GM12878 (cell line): ENCODE results near the gene SYS1. TPM values are rescaled to one million over a fixed set of nuclear protein-coding genes. Genes with fewer than 3 reads are reported as not detected.

ENCODE experiments used
- ATAC-seq: fragments of 200-7000 bp; cut with Tn5 transposase; 3 replicates; pipeline ENCODE4 v1.9.1; 2020; ENCODE audit warnings: mild to moderate bottlenecking, moderate library complexity
- BruUV-seq: library from RNA; stranded (reverse); fragments of 400-500 nt; replicated peaks from 2 replicates; lab custom pipeline; 2021; lab: Mats Ljungman, UMichigan
- CTCF ChIA-PET: fragments of 300-600 bp; sonication (Branson Sonifier 250); formaldehyde crosslinking; extraction: SDS; loops from one replicate; lab custom pipeline; 2021; ENCODE audit warnings: inconsistent platforms; lab: Yijun Ruan, JAX
- POLR2A ChIA-PET: fragments of 350-600 bp; formaldehyde crosslinking; extraction: SDS; loops from one replicate; lab custom pipeline; 2021; ENCODE audit warnings: inconsistent platforms; lab: Charles Lee
- RAD21 ChIA-PET: fragments of 300-600 bp; sonication (Branson Sonifier 250); formaldehyde crosslinking; loops from one replicate; lab custom pipeline; 2023; ENCODE audit warnings: antibody characterized with exemption; ENCODE audit not compliant: unreplicated experiment; lab: Charles Lee
- SMC1A ChIA-PET: fragments of 300-600 bp; sonication (Branson Sonifier 250); formaldehyde crosslinking; loops from one replicate; lab custom pipeline; 2023; ENCODE audit not compliant: unreplicated experiment, uncharacterized antibody; lab: Charles Lee
- DNase-seq: peaks from one replicate; pipeline ENCODE4 v3.0.0-alpha.2; 2011; ENCODE audit warnings: low read depth, low spot score
- FAIRE-seq: peaks from 3 replicates; lab custom pipeline; 2011; peaks lifted over from hg19 to GRCh38; lab: Jason Lieb, UNC
- H2AFZ ChIP-seq: 2 replicates; pipeline ENCODE4 v1.6.0; 2011; ENCODE audit warnings: low read depth, low read length, control low read depth; ENCODE audit not compliant: control insufficient read depth
- H3K27ac ChIP-seq: 2 replicates; pipeline ENCODE4 v1.5.1; 2011; ENCODE audit warnings: control low read depth; ENCODE audit not compliant: control insufficient read depth, insufficient read depth
- H3K27me3 ChIP-seq, 2 experiments: replicated peaks in 1 of 2; 2 replicates each; pipeline versions ENCODE4 v1.6.0 to v1.6.1; 2011; ENCODE audit warnings: low read length in 1 of 2; ENCODE audit not compliant: control insufficient read depth in 2 of 2, insufficient read depth in 2 of 2
- H3K36me3 ChIP-seq, 2 experiments: 2 replicates each; pipeline ENCODE4 v1.5.1; 2011; ENCODE audit warnings: low read length in 1 of 2; ENCODE audit not compliant: control insufficient read depth in 2 of 2, insufficient read depth in 2 of 2
- H3K4me1 ChIP-seq: 2 replicates; pipeline ENCODE4 v1.6.1; 2011; ENCODE audit warnings: mild to moderate bottlenecking, low read length, moderate library complexity, mixed read lengths; ENCODE audit not compliant: control insufficient read depth, insufficient read depth
- H3K4me2 ChIP-seq: 2 replicates; pipeline ENCODE4 v1.6.0; 2011; ENCODE audit warnings: control low read depth; ENCODE audit not compliant: control insufficient read depth, insufficient read depth
- H3K4me3 ChIP-seq: fragments of 200-600 bp; sonication (generic); 2 replicates; pipeline ENCODE4 v1.5.1; 2016
- H3K79me2 ChIP-seq: 2 replicates; pipeline ENCODE4 v1.6.0; 2011; ENCODE audit warnings: low read length; ENCODE audit not compliant: control insufficient read depth, insufficient read depth
- H3K9ac ChIP-seq: 2 replicates; pipeline ENCODE4 v1.8.0; 2011; ENCODE audit warnings: low read length, control low read depth, mixed read lengths; ENCODE audit not compliant: control insufficient read depth, insufficient read depth
- H3K9me3 ChIP-seq: replicated peaks from 3 replicates; pipeline ENCODE4 v1.5.1; 2011; ENCODE audit warnings: mild to moderate bottlenecking, low read length; ENCODE audit not compliant: control insufficient read depth, insufficient read depth
- H4K20me1 ChIP-seq: 2 replicates; pipeline ENCODE4 v1.6.0; 2011; ENCODE audit not compliant: control insufficient read depth, insufficient read depth
- E4F1 ChIP-seq: fragments of 450-650 bp; IDR thresholded peaks from 2 replicates; pipeline ENCODE4 v1.6.1; 2018; ENCODE audit warnings: borderline replicate concordance, mild to moderate bottlenecking; ENCODE audit not compliant: partially characterized antibody
- EZH2 ChIP-seq: IDR thresholded peaks from 2 replicates; pipeline ENCODE4 v1.6.1; 2012; ENCODE audit warnings: low read depth, mild to moderate bottlenecking, control low read depth, inconsistent platforms, low read length, borderline replicate concordance; ENCODE audit not compliant: control insufficient read depth
- HDAC2 ChIP-seq: fragments of 200-600 bp; sonication (generic); IDR thresholded peaks from 2 replicates; pipeline ENCODE4 v1.6.1; 2017
- NFXL1 ChIP-seq: fragments of 450-650 bp; IDR thresholded peaks from 2 replicates; pipeline ENCODE4 v1.6.1; 2017; ENCODE audit warnings: antibody characterized with exemption, mild to moderate bottlenecking, borderline replicate concordance
- NR2C1 ChIP-seq: fragments of 450-650 bp; IDR thresholded peaks from 2 replicates; pipeline ENCODE4 v1.6.1; 2017; ENCODE audit warnings: antibody characterized with exemption, mild to moderate bottlenecking, moderate library complexity
- NR2F1 ChIP-seq: fragments of 450-650 bp; conservative IDR thresholded peaks from 2 replicates; pipeline ENCODE4 v1.6.1; 2017; ENCODE audit warnings: mild to moderate bottlenecking
- POLR2A ChIP-seq: IDR thresholded peaks from 2 replicates; pipeline ENCODE4 v1.6.1; 2011; ENCODE audit warnings: low read depth, mild to moderate bottlenecking, low read length
- SIN3A ChIP-seq: IDR thresholded peaks from 2 replicates; pipeline ENCODE4 v1.6.1; 2012; ENCODE audit warnings: low read depth, low read length, improper control_type of control experiment
- STAT3 ChIP-seq: IDR thresholded peaks from 2 replicates; pipeline ENCODE4 v1.6.1; 2011; ENCODE audit warnings: low read depth, low read length, improper control_type of control experiment
- TBL1XR1 ChIP-seq: IDR thresholded peaks from 2 replicates; pipeline ENCODE4 v1.6.1; 2012; ENCODE audit warnings: low read depth, low read length, improper control_type of control experiment
- TCF12 ChIP-seq: IDR thresholded peaks from 2 replicates; pipeline ENCODE4 v1.6.1; 2011; ENCODE audit warnings: low read depth, mild to moderate bottlenecking, low read length
- YBX1 ChIP-seq: fragments of 450-650 bp; IDR thresholded peaks from 2 replicates; pipeline ENCODE4 v1.6.1; 2016; ENCODE audit warnings: antibody characterized with exemption
- ZBED1 ChIP-seq: IDR thresholded peaks from 2 replicates; pipeline ENCODE4 v1.6.1; 2016; ENCODE audit warnings: borderline replicate concordance
- ZBTB33 ChIP-seq: fragments of 450-650 bp; IDR thresholded peaks from 2 replicates; pipeline ENCODE4 v1.6.1; 2017; ENCODE audit warnings: mild to moderate bottlenecking
- ZNF217 ChIP-seq: fragments of 450-650 bp; IDR thresholded peaks from 2 replicates; pipeline ENCODE4 v1.6.1; 2017; ENCODE audit warnings: antibody characterized with exemption, mild to moderate bottlenecking
- ZZZ3 ChIP-seq: IDR thresholded peaks from 2 replicates; pipeline ENCODE4 v1.6.1; 2011; ENCODE audit warnings: low read depth; ENCODE audit not compliant: control insufficient read depth, insufficient read length
- WGBS: methylation state at CpG from one replicate; pipeline ENCODE4 v1.1.6; 2016; ENCODE audit warnings: low lambda C conversion rate; ENCODE audit not compliant: insufficient replicate concordance, insufficient coverage; ENCODE audit errors: missing lambda C conversion rate; 5-methylcytosine and 5-hydroxymethylcytosine counted together
- in situ Hi-C: fragments of 300-500 bp; cut with MboI; formaldehyde crosslinking; loops from 9 replicates; pipeline ENCODE4 v1.14.3; 2018; ENCODE audit warnings: mixed read lengths
- intact Hi-C: fragments of 100-400 bp; cut with micrococcal nuclease; formaldehyde crosslinking; loops from one replicate; pipeline ENCODE4 v1.14.2; 2022; ENCODE audit not compliant: unreplicated experiment
- polyA plus RNA-seq, 11 experiments: library from polyadenylated mRNA; depleted of rRNA in 4 of 11; unstranded in 6 of 11; stranded (reverse) in 5 of 11; fragments of >200 nt; fragmentation: Nextera tagmentation in 4 of 11; fragmentation: Illumina TruSeq in 1 of 11; extraction: Ambion mirVana in 4 of 11; extraction: Trizol in 1 of 11; gene quantifications; 1 replicate in 1 of 11; 2 replicates in 10 of 11; pipeline versions ENCODE4 v1.2.1 to v1.2.3, GENCODE V29; 2011 to 2016; ENCODE audit warnings: inconsistent platforms in 2 of 11, missing spikeins in 2 of 11, low read depth in 1 of 11
- total RNA-seq, 4 experiments: library from RNA; depleted of rRNA in 3 of 4; stranded (reverse); fragments of >200 nt in 3 of 4; fragmentation: Illumina TruSeq in 1 of 4; extraction: Trizol in 1 of 4; gene quantifications; 2 replicates each; pipeline versions ENCODE4 v1.2.1 to v1.2.3, GENCODE V29; 2013 to 2021

The SYS1 gene
- total and polyA plus RNA-seq, 10 of the 15 experiments (the other 5 are each of a cell fraction or from before 2014, with no cell fraction given), result 5.1 to 22.6 (median 9.3) TPM

- no peak for TF ChIP-seq E4F1
- no peak for TF ChIP-seq YBX1
- TF ChIP-seq TCF12, result no peak
- TF ChIP-seq HDAC2, result no peak
- TF ChIP-seq STAT3, result no peak
- no peak for TF ChIP-seq ZNF217
- TF ChIP-seq ZZZ3, result no peak
- no peak for TF ChIP-seq SIN3A
Measured at GRCh38 chr20:45343532-45344167, 19.3 kb upstream of the SYS1 start (continued).

- RAD21 ChIA-PET, result interaction anchor here (0.8 kb wide), 1 partner anchor 93 kb away, joined by 3 read pairs; no protein-coding TSS in a partner anchor
- Histone ChIP-seq H3K27ac (no peak overlapping the region), H2AFZ (no peak overlapping the region), H3K4me1 (peaks cover 6% of the 10 kb centered on the region), H3K79me2 (no peaks in the 10 kb centered on the region), H3K27me3 (0 out of 4 replicates have a peak, but pooled peaks cover 0 to 6% of the 10 kb centered on the region in 2 experiments), H3K9me3 (no peaks in the 10 kb centered on the region), H3K4me2 (no peak overlapping the region), H4K20me1 (peaks cover 2% of the 10 kb centered on the region; the same call in 1 of the 2 replicates), H3K9ac (no peak overlapping the region), H3K36me3 (no peaks in the 10 kb centered on the region), H3K4me3 (no peak overlapping the region)
- TF ChIP-seq POLR2A, result no peak
- TF ChIP-seq NFXL1, result no peak
- no peak for TF ChIP-seq ZBTB33
- no peak for TF ChIP-seq E4F1
- TF ChIP-seq NR2F1, result no peak
- TF ChIP-seq EZH2, result no peak
- no peak for TF ChIP-seq NR2C1
- TF ChIP-seq TBL1XR1, result no peak
- no peak for TF ChIP-seq ZBED1
- DNase-seq (no peak), FAIRE-seq (no peak), ATAC-seq (no peak)
- intact Hi-C loops, result no loop called here
- BruUV-seq, result no TSS peak
- WGBS, result 48% methylated on average over 9 of the region's 9 CpGs
- SMC1A ChIA-PET, result interaction anchor here (1.1 to 1.4 kb wide), 3 partner anchors 26 to 93 kb away, joined by 3 to 4 read pairs (median 4); no protein-coding TSS in a partner anchor
- CTCF ChIA-PET, result interaction anchor here (1.2 kb wide), 2 partner anchors 25 to 29 kb away, joined by 4 to 6 read pairs; no protein-coding TSS in a partner anchor
- POLR2A ChIA-PET, result no interaction called here
- in situ Hi-C loops, result no loop called here
Measured at GRCh38 chr20:45344168-45344860, 18.6 kb upstream of the SYS1 start.
